Measurements from ENCODE around the gene LTBP1. TPM values are rescaled to one million over a fixed set of nuclear protein-coding genes. Genes with fewer than 3 reads are reported as not detected.
A peak's percentile ranks its signal among the peaks of the same experiment; 100 is the strongest.

LTBP1 gene
- total RNA-seq, 1 experiment from 2014 or later = 28.5 TPM

GRCh38 chr2:32931945-32932709, 14.6 kb upstream of the LTBP1 start:
- Histone ChIP-seq H3K79me2 (ENCODE audit: insufficient read depth, low read length) (no peaks in the 10 kb centered on the region), H3K56ac (ENCODE audit: insufficient read length, low read depth, low read length) (no peak overlapping the region), H3K4me2 (ENCODE audit: insufficient read depth, insufficient read length, low read length) (peak overlapping the region; percentile 37), H3T11ph (ENCODE audit: low read length) (no peak overlapping the region), H2AFZ (ENCODE audit: low read length) (no peak overlapping the region), H3K9me3 (ENCODE audit: control insufficient read depth, low read depth, low read length) (no peaks in the 10 kb centered on the region), H3K79me1 (ENCODE audit: insufficient read depth, low read depth, low read length, poor library complexity, severe bottlenecking) (no peaks in the 10 kb centered on the region), H4K5ac (ENCODE audit: insufficient read length, low read depth, low read length) (no peak overlapping the region), H3K4me1 (ENCODE audit: insufficient read depth, low read length) (peaks cover 10% of the 10 kb centered on the region; the same call in 1 of the 2 replicates), H2BK15ac (ENCODE audit: low read depth, low read length) (no peak overlapping the region), H2AK5ac (ENCODE audit: insufficient read length, low read length) (no peak overlapping the region), H3K23ac (ENCODE audit: insufficient read length, low read depth, low read length) (no peak overlapping the region), H3K4ac (ENCODE audit: low read depth, low read length) (no peak overlapping the region), H2BK12ac (ENCODE audit: insufficient read length, low read depth, low read length) (no peak overlapping the region), H4K20me1 (ENCODE audit: control insufficient read depth, insufficient read depth, insufficient read length) (no peaks in the 10 kb centered on the region), H2BK20ac (ENCODE audit: low read depth, low read length, poor library complexity, severe bottlenecking) (no peak overlapping the region), H2BK120ac (ENCODE audit: low read depth, low read length, poor library complexity, severe bottlenecking) (no peak overlapping the region), H3K23me2 (ENCODE audit: insufficient read length, low read depth, low read length, poor library complexity, severe bottlenecking) (no peaks in the 10 kb centered on the region), H4K8ac (replicated peaks; ENCODE audit: insufficient read length, low read depth, low read length) (no peak overlapping the region), H3K27ac (ENCODE audit: insufficient read length, low read depth, low read length) (no peak overlapping the region), H3K9ac (ENCODE audit: extremely low read depth, insufficient read length, low read length) (no peak overlapping the region), H3K27me3 (ENCODE audit: insufficient read depth, low read length) (no peaks in the 10 kb centered on the region), H4K91ac (ENCODE audit: insufficient read length, low read depth, low read length) (no peak overlapping the region), H2BK5ac (ENCODE audit: insufficient read length, low read length) (no peak overlapping the region), H3K18ac (ENCODE audit: insufficient read length, low read depth, low read length) (no peak overlapping the region), H3K14ac (ENCODE audit: insufficient read depth, low read length) (no peak overlapping the region)
- DNase-seq = peak; percentile 52
- H3K4me1 Mint-ChIP-seq = peaks cover 43 to 45% of the 10 kb centered on the region in 2 experiments
- peak overlapping the region; percentile 86 to 96 (median 92) for H3K27ac Mint-ChIP-seq
- peak overlapping the region in 1 of 2 experiments; percentile 64; a peak in 4 of 5 replicates for H3K4me3 Mint-ChIP-seq
- no peaks in the 10 kb centered on the region for H3K9me3 Mint-ChIP-seq
- no CpG with 5 or more reads among the region's 12 CpGs for WGBS (ENCODE audit: extremely low coverage, insufficient read length, low lambda C conversion rate)
- no peak for TF ChIP-seq CTCF (conservative IDR thresholded peaks at IDR 0.05)
- peaks cover 0 to 6% (median 0%) of the 10 kb centered on the region in 3 experiments; a peak in 3 of 7 replicates for H3K36me3 Mint-ChIP-seq (ENCODE audit: insufficient read depth in 1 of 3, low read depth in 3 of 3)
- no peaks in the 10 kb centered on the region for H3K27me3 Mint-ChIP-seq (ENCODE audit: low read depth)
